NCI-H1092 (cell line): ENCODE data around the gene C16orf95.

Experiments
- DNase-seq: peaks from one replicate; lab custom pipeline; 2025; lab: John Stamatoyannopoulos, UW

The C16orf95 gene

GRCh38 chr16:87332150-87332549 is 15.0 kb upstream of the C16orf95 start:
- no peak for DNase-seq

- DNase-seq, result no peak
Measured at GRCh38 chr16:87331241-87331801, 14.1 kb upstream of the C16orf95 start.

GRCh38 chr16:87330646-87331045 is 13.5 kb upstream of the C16orf95 start:
- DNase-seq, result no peak

DNA sequence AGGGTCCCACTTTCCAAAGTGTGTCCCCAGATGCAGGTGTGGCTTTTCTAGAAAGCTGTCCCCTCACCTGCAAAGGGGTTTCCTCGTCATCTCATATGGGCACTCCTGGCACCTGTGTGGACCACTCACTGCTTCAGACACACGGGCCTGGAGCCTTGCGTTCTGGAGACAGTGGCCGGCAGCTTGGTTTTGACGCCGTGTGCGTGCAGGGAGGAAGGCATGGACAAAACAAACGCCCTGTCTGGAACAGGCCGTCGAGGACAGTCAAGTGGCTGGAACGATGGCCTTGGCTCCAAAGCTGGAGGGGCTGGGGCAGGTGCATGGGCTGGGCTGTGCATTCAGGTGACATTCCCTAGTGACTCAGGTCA is 13.0 kb upstream of the C16orf95 start:
- DNase-seq, result no peak

DNA sequence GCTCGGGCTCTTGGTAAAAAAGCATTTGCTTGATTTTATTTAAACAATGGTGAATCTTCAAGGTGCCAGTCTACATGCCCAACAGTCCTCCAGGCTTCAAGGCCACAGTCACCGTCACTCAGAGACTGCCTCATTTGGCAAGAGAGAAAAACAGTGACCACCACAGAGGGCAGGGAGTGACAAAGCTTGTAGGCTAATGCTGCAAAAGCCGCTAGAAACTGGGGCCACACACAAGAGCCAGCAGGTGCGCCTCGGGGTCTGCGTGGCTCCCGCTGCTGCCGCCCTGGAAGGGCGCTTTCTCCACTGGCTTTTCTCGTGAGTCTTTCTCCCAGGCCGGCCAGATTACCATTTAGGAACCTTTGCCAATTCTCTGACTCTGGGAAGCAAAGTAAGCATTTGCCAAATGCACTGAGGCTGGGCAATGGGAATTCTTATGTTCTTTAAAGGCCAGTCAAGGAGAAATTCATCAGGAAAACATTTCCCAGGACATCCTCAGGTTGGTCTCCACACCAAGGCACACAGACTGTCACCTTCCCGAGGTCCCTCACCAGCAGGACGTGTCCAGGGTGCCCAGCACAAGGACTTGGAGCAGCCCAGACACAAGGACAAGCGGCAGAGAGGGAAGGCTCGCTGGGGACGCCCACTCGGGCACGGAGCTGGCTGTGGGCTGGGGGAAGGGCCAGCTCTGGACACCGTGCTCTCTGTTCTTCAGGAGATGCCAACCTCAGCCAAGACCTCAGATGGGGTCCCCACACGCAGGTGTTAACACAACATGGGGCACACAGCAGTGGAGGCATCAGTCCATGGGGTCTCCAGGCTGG is 12.5 kb upstream of the C16orf95 start:
- DNase-seq, result no peak

- DNase-seq, result no peak
Measured at GRCh38 chr16:87328846-87329245, 11.7 kb upstream of the C16orf95 start.

DNA sequence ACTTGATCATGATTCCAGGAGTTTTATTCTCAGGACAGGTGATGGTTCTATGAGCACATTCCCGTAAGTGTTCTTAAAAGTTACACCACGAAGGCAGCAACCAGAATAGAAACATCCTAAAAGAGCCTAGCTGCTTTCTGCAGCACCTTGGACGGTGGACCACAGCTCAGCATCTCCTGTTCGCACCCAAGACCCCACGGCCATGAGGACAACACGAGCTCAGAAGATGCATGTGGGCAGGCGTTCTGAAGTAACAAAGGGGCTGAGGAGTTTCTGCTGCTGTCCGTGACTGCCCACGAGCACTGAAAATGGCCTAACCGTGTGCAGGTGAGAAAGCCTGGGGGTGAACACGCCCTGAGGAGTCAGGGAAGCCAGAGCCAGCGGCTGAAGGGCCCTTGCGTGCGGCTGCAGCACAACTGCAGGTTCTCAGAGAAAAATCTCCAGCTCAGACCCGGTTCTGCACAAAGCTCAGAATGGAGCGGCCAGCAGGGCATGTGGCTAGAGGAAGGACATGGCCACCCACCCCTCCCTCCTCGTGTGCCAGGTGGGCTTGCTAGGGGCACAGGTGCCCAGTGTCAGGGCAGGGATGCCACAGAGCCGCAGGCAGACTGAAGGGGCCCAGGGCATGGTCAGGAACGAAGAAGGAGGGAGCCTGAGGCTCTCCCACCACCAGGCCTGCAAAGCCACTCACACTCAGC is 10.8 kb upstream of the C16orf95 start:
- DNase-seq, result no peak

DNA sequence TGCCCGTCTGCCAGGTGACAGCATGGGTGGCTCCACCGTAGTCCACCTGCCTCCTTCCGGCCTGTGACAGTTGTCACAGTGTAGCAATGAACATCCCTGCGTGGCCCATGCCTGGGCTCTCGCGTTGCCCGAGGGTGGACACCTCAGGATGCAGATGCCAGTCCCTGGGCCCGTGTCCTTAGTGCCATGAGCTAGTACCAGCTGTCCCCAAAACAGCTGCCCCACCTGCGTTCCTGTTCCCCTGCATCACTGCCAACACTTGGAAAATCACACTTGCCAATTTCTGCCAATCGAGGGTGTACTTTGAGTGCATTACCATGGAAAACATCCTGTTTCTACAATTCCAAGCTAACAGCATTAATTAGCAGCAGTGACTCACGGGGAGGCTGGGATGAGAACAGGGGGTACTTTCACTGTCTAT is 9.0 kb upstream of the C16orf95 start:
- no peak for DNase-seq

GRCh38 chr16:87325423-87325858 is 8.2 kb upstream of the C16orf95 start:
- no peak for DNase-seq

DNA sequence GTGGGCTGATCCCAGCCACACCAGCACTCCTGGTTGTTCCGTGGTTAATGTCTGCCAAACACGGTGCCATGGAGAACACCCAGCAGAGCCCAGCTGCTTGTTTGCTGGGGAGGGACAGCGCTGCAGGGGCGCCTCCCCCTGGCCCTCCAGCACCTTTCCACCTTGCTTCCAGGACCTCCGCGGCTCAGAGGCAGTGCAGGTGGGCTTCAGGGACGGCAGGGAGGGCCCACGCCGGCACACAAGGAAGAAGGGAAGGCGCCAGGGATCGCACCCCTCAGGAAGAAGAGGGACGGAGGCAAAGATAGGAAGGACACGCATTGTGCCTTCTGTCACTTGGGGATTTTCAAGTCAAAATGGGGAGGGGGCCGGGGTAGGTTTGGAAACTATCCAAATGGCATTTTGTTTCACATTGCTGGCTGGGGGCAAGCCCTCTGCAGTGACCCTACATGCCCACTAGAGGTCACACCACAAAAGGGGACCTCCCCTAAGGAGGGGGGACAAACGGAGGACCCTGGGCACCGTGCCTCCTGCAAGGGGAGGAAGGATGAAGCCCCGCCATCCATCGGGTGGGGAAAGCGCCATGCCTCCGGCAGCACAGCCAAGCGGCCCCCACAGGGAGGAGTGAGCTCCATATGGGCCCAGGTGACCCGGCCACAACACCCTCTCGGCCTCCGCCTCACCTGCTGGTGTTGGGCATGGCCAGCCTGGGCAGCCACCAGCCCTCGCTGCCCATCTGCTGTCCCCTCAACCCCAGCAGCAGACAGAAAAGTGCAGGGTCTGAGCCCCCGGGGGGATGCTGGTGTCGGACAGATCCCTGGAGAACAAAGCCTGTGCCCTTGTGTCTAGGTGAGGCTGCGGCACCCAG is 7.5 kb upstream of the C16orf95 start:
- peak; percentile 41 for DNase-seq

DNA sequence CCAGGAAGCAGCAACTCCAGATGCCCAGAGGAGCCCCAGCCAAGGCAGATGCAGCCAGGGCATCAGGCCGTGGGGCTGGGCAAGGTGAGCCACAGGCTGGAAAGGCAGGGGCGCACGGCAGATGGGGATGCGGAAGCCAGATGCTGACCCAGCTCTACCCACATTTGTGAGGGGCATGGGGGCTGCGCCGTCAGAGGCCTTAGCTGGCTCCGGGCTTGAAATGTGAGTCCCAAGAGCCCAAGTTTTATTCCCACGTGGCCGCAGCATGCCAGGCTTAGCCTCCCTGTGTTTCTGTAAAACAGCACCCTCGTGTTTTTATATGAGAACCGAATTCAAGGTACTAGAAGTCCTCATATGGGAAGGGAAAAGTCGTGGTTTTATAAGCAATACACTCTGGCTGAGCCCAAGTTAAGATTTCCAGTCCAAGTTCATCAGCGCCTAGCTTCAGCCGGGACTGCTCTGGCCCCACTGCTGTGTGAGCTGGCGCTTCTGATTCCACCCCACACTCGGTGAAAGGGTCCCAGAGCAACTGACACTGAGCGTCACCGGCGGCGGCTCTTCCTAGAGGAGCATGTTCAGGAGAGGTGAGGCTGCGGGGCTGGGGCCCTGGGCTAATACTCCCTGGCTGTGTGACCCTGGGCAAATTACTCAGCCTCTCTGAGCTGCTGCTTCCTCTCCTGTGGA is 6.7 kb upstream of the C16orf95 start:
- DNase-seq, result no peak

DNA sequence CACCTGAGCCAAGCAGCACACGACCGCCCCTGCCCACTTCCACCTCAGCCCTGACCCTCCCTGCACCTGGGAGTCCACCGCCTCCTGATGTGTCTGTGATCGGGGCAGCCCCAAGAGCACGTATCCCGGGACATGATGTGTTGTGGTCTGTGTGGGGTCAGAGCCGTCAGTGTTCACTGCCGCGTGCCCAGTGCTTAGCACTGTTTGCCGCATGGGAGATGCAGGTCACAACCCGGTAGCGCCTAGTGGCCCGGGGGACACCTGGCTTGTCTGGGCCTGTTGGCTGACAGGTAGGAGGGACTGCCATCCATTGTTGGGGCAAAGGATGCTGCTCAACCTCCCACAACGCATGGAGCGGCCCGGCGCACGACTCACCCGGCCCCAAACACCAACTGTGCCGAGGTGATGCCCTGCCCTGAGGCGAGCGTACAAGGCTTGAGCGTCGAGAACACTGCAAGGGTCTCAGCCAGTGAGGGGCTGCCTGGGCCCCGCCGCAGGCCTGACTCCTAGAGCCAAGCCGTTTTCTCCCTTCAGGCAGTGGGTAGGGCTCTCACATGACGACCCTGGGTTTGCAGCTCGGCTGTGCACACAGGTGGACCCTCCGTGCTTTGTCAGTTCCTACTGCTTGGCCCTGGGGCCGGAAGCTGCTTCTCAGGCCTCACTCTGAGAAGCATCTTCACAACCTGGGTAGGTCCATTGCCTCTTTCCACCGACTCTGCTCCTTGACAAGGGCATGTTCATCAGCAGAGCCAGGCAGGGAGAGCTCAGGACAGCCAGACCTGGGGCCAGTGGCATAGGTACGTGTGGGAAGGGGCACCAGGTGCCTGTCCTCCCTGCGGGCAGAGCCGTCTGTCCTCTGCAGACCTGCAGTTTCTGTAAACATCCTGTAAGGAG is 5.9 kb upstream of the C16orf95 start:
- no peak for DNase-seq

- no peak for DNase-seq
Measured at GRCh38 chr16:87322360-87322759, 5.2 kb upstream of the C16orf95 start.

DNA sequence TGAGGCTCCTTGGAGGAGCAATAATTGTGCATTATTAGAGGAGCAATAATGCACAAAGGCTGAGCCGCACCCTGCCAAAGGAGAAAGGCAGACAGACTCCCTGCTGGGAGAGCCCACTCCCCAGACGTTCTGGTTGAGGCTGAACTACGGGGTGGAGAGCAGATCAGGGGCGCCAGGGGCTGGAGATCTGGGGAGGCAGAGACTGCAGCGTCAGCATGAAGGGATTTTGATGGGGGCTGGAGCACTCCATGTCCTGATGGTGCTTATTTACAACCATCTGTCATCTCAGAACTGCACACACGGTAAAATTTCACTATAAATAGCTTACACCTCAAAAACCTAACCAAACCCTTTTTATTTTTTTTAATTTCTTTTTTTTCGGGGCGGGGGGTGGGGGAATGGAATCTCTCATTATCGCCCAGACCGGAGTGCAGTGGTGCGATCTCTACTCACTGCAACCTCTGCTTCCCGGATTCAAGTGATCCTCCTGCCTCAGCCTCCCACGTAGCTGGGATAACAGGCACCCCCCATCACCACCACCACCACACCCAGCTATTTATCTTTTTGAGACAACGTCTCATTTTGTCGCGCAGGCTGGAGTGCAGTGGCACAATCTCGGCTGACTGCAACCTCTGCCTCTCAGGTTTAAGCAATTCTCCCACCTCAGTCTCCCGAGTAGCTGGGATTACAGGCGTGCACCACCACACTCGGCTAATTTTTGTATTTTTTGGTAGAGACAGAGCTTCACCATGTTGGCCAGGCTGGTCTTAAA is 4.3 kb upstream of the C16orf95 start:
- DNase-seq, result no peak

DNA sequence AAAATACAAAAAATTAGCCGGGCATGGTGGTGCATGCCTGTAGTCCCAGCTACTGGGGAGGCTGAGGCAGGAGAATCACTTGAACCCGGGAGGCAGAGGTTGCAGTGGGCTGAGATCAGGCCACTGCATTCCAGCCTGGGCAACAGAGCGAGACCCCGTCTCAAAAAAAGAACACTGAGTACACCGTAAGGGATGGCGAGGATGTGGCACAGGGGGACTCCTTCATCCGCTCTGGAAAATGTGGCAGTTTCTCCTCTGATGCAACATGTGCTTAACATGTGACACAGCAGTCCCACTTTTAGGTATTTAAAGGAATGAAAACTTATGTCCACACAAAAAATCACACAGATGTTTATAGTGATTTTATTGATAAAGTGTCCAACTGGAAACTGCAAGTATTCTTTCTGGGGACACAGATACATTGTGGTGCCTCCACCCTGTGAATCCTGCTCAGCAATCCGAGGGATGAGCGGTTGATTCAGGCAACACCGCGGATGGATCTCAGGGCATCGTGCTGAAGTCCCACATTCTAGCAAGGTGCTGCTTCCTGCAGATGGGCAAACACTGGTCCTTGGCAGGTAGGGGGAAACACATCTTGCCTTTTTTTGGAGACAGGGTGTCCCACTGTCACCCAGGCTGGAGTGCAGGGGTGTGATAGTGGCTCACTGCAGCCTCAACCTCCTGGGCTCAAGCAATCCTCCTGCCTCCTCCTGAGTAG is 3.5 kb upstream of the C16orf95 start:
- DNase-seq, result no peak

DNA sequence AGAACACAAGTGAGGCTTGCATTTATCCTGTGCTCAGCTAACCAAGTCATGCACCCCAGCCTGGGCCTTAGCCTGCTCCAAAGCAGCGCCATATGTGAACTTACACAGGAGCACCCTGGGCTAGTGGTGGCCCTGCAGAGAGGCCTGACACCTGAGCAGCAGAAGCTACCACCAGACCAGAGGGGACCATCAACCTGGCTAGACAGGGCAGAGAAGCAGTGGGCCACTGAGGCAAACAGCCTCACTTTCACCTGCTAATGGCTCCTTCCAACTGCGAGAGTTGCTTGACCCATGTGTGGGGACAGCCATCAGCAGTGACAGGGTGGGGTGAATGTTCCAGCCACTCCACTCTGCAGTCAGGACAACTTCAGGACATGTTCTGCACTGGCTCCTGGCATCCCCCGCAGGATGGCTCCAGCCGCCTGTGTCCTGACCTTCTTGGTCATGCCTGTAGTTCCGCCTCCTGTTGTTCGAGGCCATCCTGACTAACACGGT is 2.9 kb upstream of the C16orf95 start:
- DNase-seq, result no peak

DNA sequence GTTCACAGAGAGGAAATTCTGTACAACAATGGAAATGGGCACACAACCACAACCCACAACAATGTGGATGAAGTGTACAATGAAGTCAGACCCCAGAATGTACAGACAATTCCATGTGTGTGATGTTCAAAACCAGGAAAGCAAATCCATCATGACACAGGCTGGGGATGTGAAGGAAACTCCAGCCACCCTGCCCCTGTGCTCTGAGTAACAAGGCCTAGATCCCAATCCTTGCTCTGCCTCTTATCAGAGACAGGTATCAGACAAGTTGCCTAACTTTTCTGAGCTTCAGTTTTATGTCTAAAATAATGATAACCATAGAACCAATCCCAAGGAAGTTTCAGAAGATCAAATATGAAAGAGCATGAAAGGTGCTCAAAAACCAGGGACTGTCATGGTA is 1.8 kb upstream of the C16orf95 start:
- no peak for DNase-seq

GRCh38 chr16:87317750-87318644 is 805 bp upstream of the C16orf95 start:
- peak; percentile 25 for DNase-seq
